Stimulated activated CD4-positive, alpha-beta T cell treated with anti-CD3 and anti-CD28 coated beads, Interleukin-12 subunit alpha, Interleukin-12 subunit beta, amount 100 ng/mL, for 4 hours (primary cell): ENCODE data around the gene CDH13.

ENCODE experiments used
- DNase-seq: peaks from one replicate; pipeline ENCODE4 v3.0.0-alpha.2; 2020

Gene CDH13

GRCh38 chr16:83743720-83744119 lies 1117.0 kb downstream of the CDH13 start:
- no peak for DNase-seq

GRCh38 chr16:83744441-83744981 lies 1117.7 kb downstream of the CDH13 start:
- no peak for DNase-seq

GRCh38 chr16:83746611-83747010 lies 1119.8 kb downstream of the CDH13 start:
- no peak for DNase-seq

- no peak for DNase-seq
These were observed 1121.2 kb downstream of the CDH13 start for GRCh38 chr16:83747936-83748335.

- DNase-seq = no peak
These were observed 1128.6 kb downstream of the CDH13 start for GRCh38 chr16:83755391-83755790.

- DNase-seq = no peak
These were observed 1135.6 kb downstream of the CDH13 start for GRCh38 chr16:83762141-83762991.

GRCh38 chr16:83762992-83763358 lies 1136.2 kb downstream of the CDH13 start:
- DNase-seq = no peak

- DNase-seq = no peak
These were observed 1142.2 kb downstream of the CDH13 start for GRCh38 chr16:83768986-83769385.

- DNase-seq = no peak
These were observed 1142.7 kb downstream of the CDH13 start for GRCh38 chr16:83769397-83770008.

- no peak for DNase-seq
These were observed 1144.7 kb downstream of the CDH13 start for GRCh38 chr16:83771306-83771942.

GRCh38 chr16:83772806-83773205 lies 1146.0 kb downstream of the CDH13 start:
- DNase-seq = no peak

- DNase-seq = no peak
These were observed 1147.3 kb downstream of the CDH13 start for GRCh38 chr16:83774066-83774465.

- no peak for DNase-seq
These were observed 1150.2 kb downstream of the CDH13 start for GRCh38 chr16:83776944-83777343.

GRCh38 chr16:83779886-83780285 lies 1153.1 kb downstream of the CDH13 start:
- no peak for DNase-seq

- no peak for DNase-seq
These were observed 1158.7 kb downstream of the CDH13 start for GRCh38 chr16:83785455-83785854.

- no peak for DNase-seq
These were observed 1163.1 kb downstream of the CDH13 start for GRCh38 chr16:83789642-83790401.

GRCh38 chr16:83791916-83792315 lies 1165.1 kb downstream of the CDH13 start:
- no peak for DNase-seq

GRCh38 chr16:83792391-83792790 lies 1165.6 kb downstream of the CDH13 start:
- DNase-seq = no peak

- no peak for DNase-seq
These were observed 1166.4 kb downstream of the CDH13 start for GRCh38 chr16:83793179-83793578.

- DNase-seq = no peak
These were observed 1168.2 kb downstream of the CDH13 start for GRCh38 chr16:83794860-83795554.

GRCh38 chr16:83797013-83797412 lies 1170.2 kb downstream of the CDH13 start:
- no peak for DNase-seq

GRCh38 chr16:83799336-83799735 lies 1172.6 kb downstream of the CDH13 start:
- no peak for DNase-seq
